H1 (cell line): ENCODE measurements around the gene RELN. TPM values are rescaled to one million over a fixed set of nuclear protein-coding genes. Genes with fewer than 3 reads are reported as not detected.

Experiments used
- CTCF ChIA-PET: fragments of 300-600 bp; sonication (Branson Sonifier 250); formaldehyde crosslinking; loops from one replicate; lab custom pipeline; 2021; ENCODE audit not compliant: partially characterized antibody; lab: Charles Lee
- POLR2A ChIA-PET: fragments of 300-600 bp; sonication (Branson Sonifier 250); formaldehyde crosslinking; loops from one replicate; lab custom pipeline; 2021; ENCODE audit warnings: inconsistent platforms; ENCODE audit not compliant: partially characterized antibody; lab: Charles Lee
- DNase-seq, 2 experiments: peaks; one replicate each; pipeline versions ENCODE4 v3.0.0 to v3.0.0-alpha.2; 2010 to 2022; ENCODE audit warnings: low spot score in 2 of 2, low read depth in 1 of 2, mixed read lengths in 1 of 2
- FAIRE-seq: peaks from 2 replicates; lab custom pipeline; 2011; peaks lifted over from hg19 to GRCh38; lab: Jason Lieb, UNC
- H2AFZ ChIP-seq: 2 replicates; pipeline ENCODE4 v1.8.1; 2012; ENCODE audit warnings: low read length, inconsistent platforms
- H2AK5ac ChIP-seq: 2 replicates; pipeline ENCODE4 v1.6.1; 2013; ENCODE audit warnings: low read depth, low read length
- H2BK120ac ChIP-seq: replicated peaks from 2 replicates; pipeline ENCODE3; 2013; ENCODE audit warnings: low read depth, low read length, inconsistent platforms
- H2BK12ac ChIP-seq: 2 replicates; pipeline ENCODE4 v1.6.1; 2013; ENCODE audit warnings: low read depth, low read length
- H2BK15ac ChIP-seq: 2 replicates; pipeline ENCODE4 v1.6.1; 2013; ENCODE audit warnings: low read length
- H2BK20ac ChIP-seq: 2 replicates; pipeline ENCODE4 v1.6.1; 2013; ENCODE audit warnings: low read length
- H2BK5ac ChIP-seq: 2 replicates; pipeline ENCODE4 v1.6.1; 2013; ENCODE audit warnings: low read depth, low read length
- H3K14ac ChIP-seq: 2 replicates; pipeline ENCODE4 v1.6.1; 2013; ENCODE audit warnings: inconsistent platforms; ENCODE audit not compliant: insufficient read length
- H3K18ac ChIP-seq: 2 replicates; pipeline ENCODE4 v1.6.1; 2013; ENCODE audit warnings: low read length; ENCODE audit errors: extremely low read depth
- H3K23ac ChIP-seq: 2 replicates; pipeline ENCODE4 v1.6.1; 2013; ENCODE audit warnings: inconsistent platforms; ENCODE audit not compliant: insufficient read length
- H3K23me2 ChIP-seq: 2 replicates; pipeline ENCODE4 v1.6.1; 2013; ENCODE audit warnings: low read depth, low read length
- H3K27ac ChIP-seq: 2 replicates; pipeline ENCODE4 v1.6.1; 2011; ENCODE audit warnings: low read depth, low read length, inconsistent platforms
- H3K27me3 ChIP-seq, 4 experiments: replicated peaks in 1 of 4; 1 replicate in 1 of 4; 2 replicates in 3 of 4; pipeline versions ENCODE4 v1.6.1 to v1.8.1; 2011 to 2013; ENCODE audit warnings: low read length in 3 of 4, mild to moderate bottlenecking in 3 of 4, inconsistent platforms in 2 of 4, mixed read lengths in 2 of 4, moderate library complexity in 1 of 4; ENCODE audit not compliant: control insufficient read depth in 3 of 4, insufficient read depth in 3 of 4; ENCODE audit errors: extremely low read depth in 1 of 4
- H3K36me3 ChIP-seq, 4 experiments: 2 replicates each; pipeline versions ENCODE4 v1.6.1 to v1.8.1; 2011 to 2013; ENCODE audit warnings: mild to moderate bottlenecking in 4 of 4, low read length in 3 of 4, moderate library complexity in 2 of 4, control low read depth in 1 of 4, inconsistent platforms in 1 of 4; ENCODE audit not compliant: insufficient read depth in 4 of 4, control insufficient read depth in 2 of 4
- H3K4ac ChIP-seq: replicated peaks from 2 replicates; pipeline ENCODE3; 2013; ENCODE audit warnings: low read length, low read depth, mixed read lengths, inconsistent platforms; ENCODE audit not compliant: insufficient read length
- H3K4me1 ChIP-seq, 4 experiments: replicated peaks in 1 of 4; 1 replicate in 1 of 4; 2 replicates in 3 of 4; pipeline versions ENCODE4 v1.6.1 to v1.8.1; 2011 to 2013; ENCODE audit warnings: low read length in 3 of 4, inconsistent platforms in 2 of 4, mixed read lengths in 1 of 4; ENCODE audit not compliant: insufficient read depth in 4 of 4, control insufficient read depth in 3 of 4
- H3K4me2 ChIP-seq, 2 experiments: 2 replicates each; pipeline versions ENCODE4 v1.6.1 to v1.8.1; 2011 to 2013; ENCODE audit warnings: low read depth in 2 of 2, low read length in 2 of 2, control low read depth in 1 of 2, inconsistent platforms in 1 of 2, mild to moderate bottlenecking in 1 of 2; ENCODE audit not compliant: insufficient read depth in 1 of 2
- H3K4me3 ChIP-seq, 4 experiments: fragments of 200-600, 300-600 bp in 1 of 4; sonication (generic), shearing (Covaris generic), sonication (Bioruptor Twin) in 1 of 4; 2 replicates each; pipeline versions ENCODE4 v1.5.1 to v1.8.1; 2011 to 2016; ENCODE audit warnings: low read length in 4 of 4, low read depth in 3 of 4, control low read depth in 2 of 4, inconsistent platforms in 2 of 4, mild to moderate bottlenecking in 2 of 4, mixed read lengths in 1 of 4, moderate library complexity in 1 of 4; ENCODE audit not compliant: insufficient read depth in 2 of 4; ENCODE audit errors: extremely low read depth in 1 of 4
- H3K56ac ChIP-seq: replicated peaks from 2 replicates; pipeline ENCODE3; 2013; ENCODE audit warnings: low read depth, mild to moderate bottlenecking, mixed read lengths, low read length, inconsistent platforms; ENCODE audit not compliant: insufficient read length
- H3K79me1 ChIP-seq: 2 replicates; pipeline ENCODE4 v1.6.1; 2013; ENCODE audit warnings: low read depth, low read length, control low read depth
- H3K79me2 ChIP-seq, 2 experiments: 2 replicates each; pipeline versions ENCODE4 v1.6.1 to v1.8.1; 2012 to 2013; ENCODE audit warnings: low read length in 2 of 2, mild to moderate bottlenecking in 2 of 2, inconsistent platforms in 1 of 2; ENCODE audit not compliant: insufficient read depth in 2 of 2, control insufficient read depth in 1 of 2
- H3K9ac ChIP-seq, 4 experiments: replicated peaks in 1 of 4; 1 replicate in 1 of 4; 2 replicates in 3 of 4; pipeline versions ENCODE4 v1.6.1 to v1.8.1; 2011 to 2013; ENCODE audit warnings: low read depth in 3 of 4, low read length in 3 of 4, control low read depth in 2 of 4, mild to moderate bottlenecking in 2 of 4, moderate library complexity in 2 of 4, inconsistent platforms in 1 of 4; ENCODE audit errors: extremely low read depth in 1 of 4
- H3K9me3 ChIP-seq, 2 experiments: 2 replicates each; pipeline versions ENCODE4 v1.6.1 to v1.8.1; 2012 to 2013; ENCODE audit warnings: mild to moderate bottlenecking in 2 of 2, moderate library complexity in 2 of 2, control low read depth in 1 of 2, inconsistent platforms in 1 of 2, low read depth in 1 of 2, low read length in 1 of 2, mixed read lengths in 1 of 2; ENCODE audit not compliant: insufficient read depth in 2 of 2
- H4K20me1 ChIP-seq, 2 experiments: replicated peaks in 1 of 2; 2 replicates each; pipeline versions ENCODE3 to v1.8.1; 2011 to 2013; ENCODE audit warnings: inconsistent platforms in 2 of 2, low read length in 2 of 2, mild to moderate bottlenecking in 1 of 2; ENCODE audit not compliant: insufficient read depth in 2 of 2, control insufficient read depth in 1 of 2
- H4K5ac ChIP-seq: 2 replicates; pipeline ENCODE4 v1.6.1; 2013; ENCODE audit warnings: low read length, low read depth, mixed read lengths, inconsistent platforms; ENCODE audit not compliant: insufficient read length
- H4K8ac ChIP-seq: 2 replicates; pipeline ENCODE4 v1.8.0; 2013; ENCODE audit warnings: mild to moderate bottlenecking, moderate library complexity, low read length, inconsistent platforms; ENCODE audit not compliant: insufficient read depth; ENCODE audit errors: extremely low read depth
- H4K91ac ChIP-seq: replicated peaks from 2 replicates; pipeline ENCODE3; 2013; ENCODE audit warnings: low read length, mixed read lengths, inconsistent platforms; ENCODE audit not compliant: insufficient read length
- EZH2 ChIP-seq: fragments of 200-600 bp; sonication (generic); IDR thresholded peaks from 2 replicates; pipeline ENCODE4 v1.7.1; 2012; ENCODE audit warnings: low read depth, mild to moderate bottlenecking, moderate library complexity, low read length, inconsistent platforms; ENCODE audit not compliant: severe bottlenecking
- FOSL1 ChIP-seq: IDR thresholded peaks from 2 replicates; pipeline ENCODE4 v1.6.1; 2011; ENCODE audit warnings: mild to moderate bottlenecking, low read depth, low read length, moderate library complexity; ENCODE audit not compliant: insufficient read depth
- GABPA ChIP-seq: IDR thresholded peaks from 2 replicates; pipeline ENCODE4 v1.6.1; 2011; ENCODE audit warnings: mild to moderate bottlenecking, low read length, moderate library complexity, borderline replicate concordance; ENCODE audit not compliant: insufficient read depth
- polyA plus RNA-seq, 7 experiments: library from polyadenylated mRNA; depleted of rRNA in 3 of 7; stranded (reverse) in 5 of 7; unstranded in 2 of 7; fragments of >200 nt in 5 of 7; fragments of 200-250 nt in 2 of 7; gene quantifications; 1 replicate in 5 of 7; 2 replicates in 1 of 7; 4 replicates in 1 of 7; pipeline versions ENCODE4 v1.2.1 to v1.2.3, GENCODE V29; 2011 to 2013; ENCODE audit warnings: missing spikeins in 2 of 7, mixed read lengths in 2 of 7
- total RNA-seq: library from RNA; stranded (reverse); fragmentation: NEBNext Ultra II Directional; extraction: Animal tissue kit (Norgen Biotek cat#: 25700); gene quantifications from 2 replicates; pipeline ENCODE4 v1.2.1, GENCODE V29; 2021

RELN gene
- total and polyA plus RNA-seq, 2 of the 8 experiments (the other 6 are each of a cell fraction or from before 2014, with no cell fraction given): 0.03 to 0.07 TPM

- Histone ChIP-seq H3K27ac (no peak overlapping the region), H3K9ac (no peak overlapping the region), H2AK5ac (no peak overlapping the region), H2AFZ (no peak overlapping the region), H3K9me3 (no peaks in the 10 kb centered on the region), H3K4ac (no peak overlapping the region), H2BK5ac (no peak overlapping the region), H4K5ac (no peak overlapping the region), H3K4me2 (no peak overlapping the region), H2BK20ac (no peak overlapping the region), H2BK15ac (no peak overlapping the region), H2BK12ac (no peak overlapping the region), H3K56ac (no peak overlapping the region), H2BK120ac (no peak overlapping the region), H4K8ac (no peak overlapping the region), H3K4me1 (no peaks in the 10 kb centered on the region), H3K18ac (no peak overlapping the region), H3K79me1 (no peaks in the 10 kb centered on the region), H4K20me1 (no peaks in the 10 kb centered on the region), H3K23me2 (no peaks in the 10 kb centered on the region), H4K91ac (no peak overlapping the region), H3K27me3 (no peaks in the 10 kb centered on the region), H3K79me2 (no peaks in the 10 kb centered on the region), H3K36me3 (no peaks in the 10 kb centered on the region), H3K4me3 (no peak overlapping the region), H3K23ac (no peak overlapping the region), H3K14ac (no peak overlapping the region)
- no peak for FAIRE-seq
- DNase-seq: no peak
- CTCF ChIA-PET: no interaction called here
- POLR2A ChIA-PET: no interaction called here
- TF ChIP-seq FOSL1: no peak
- no peak for TF ChIP-seq EZH2
- no peak for TF ChIP-seq GABPA
Measured at GRCh38 chr7:103824251-103824650, 165.2 kb downstream of the RELN start.
